ENCODE data around the gene MYL12A.
"Not testable (repeated sequence)": the region's sequence is repeated elsewhere in the genome, so short reads cannot be mapped to it uniquely, and the experiment has no call there.

MYL12A gene

GRCh38 chr18:3247240-3248061 is at the start of gene MYL12A:
MYL12A (plus strand) TSS chr18:3247801; CDS start chr18:3253248, 5,447 bp downstream.
- in situ Hi-C loops (cut with MboI; ENCODE audit: low pct_unique_long_range_greater_than_20kb, low sequenced_read_pairs, unreplicated experiment), result loop anchor here (10.0 kb wide), 3 partner anchors 93 to 313 kb away; no protein-coding TSS in a partner anchor

DNA sequence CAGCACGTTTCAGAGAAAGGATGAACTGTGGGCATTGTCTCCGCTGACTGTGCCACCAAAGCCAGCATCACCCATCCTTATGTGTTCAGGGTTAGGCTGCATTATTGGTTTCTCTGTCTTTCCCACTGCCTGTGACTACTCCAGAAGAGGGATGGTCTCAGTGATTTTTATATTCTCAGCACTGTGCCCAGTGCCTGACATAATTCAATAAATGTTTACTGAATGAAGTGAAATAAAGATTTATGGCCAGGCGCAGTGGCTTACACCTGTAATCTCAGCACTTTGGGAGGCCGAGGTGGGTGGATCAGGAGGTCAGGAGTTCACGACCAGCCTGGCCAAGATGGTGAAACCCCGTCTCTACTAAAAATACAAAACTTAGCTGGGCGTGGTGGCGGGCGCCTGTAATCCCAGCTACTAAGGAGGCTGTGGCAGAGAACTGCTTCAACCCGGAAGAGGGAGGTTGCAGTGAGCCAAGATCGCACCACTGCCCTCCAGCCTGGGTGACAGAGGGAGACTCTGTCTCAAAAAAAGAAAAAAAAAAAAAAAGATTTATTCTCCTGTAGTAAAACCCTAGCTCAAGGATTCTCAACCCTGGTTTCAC is 49.2 kb upstream of the MYL12A start:
- DNase-seq (ENCODE audit: low spot score); in situ Hi-C loops (cut with MboI; ENCODE audit: low pct_unique_long_range_greater_than_20kb, low sequenced_read_pairs, unreplicated experiment): not testable (repeated sequence)

More at GRCh38 chr18:3247240-3248061, at the start of gene MYL12A:
- TF ChIP-seq, protein P1, sequence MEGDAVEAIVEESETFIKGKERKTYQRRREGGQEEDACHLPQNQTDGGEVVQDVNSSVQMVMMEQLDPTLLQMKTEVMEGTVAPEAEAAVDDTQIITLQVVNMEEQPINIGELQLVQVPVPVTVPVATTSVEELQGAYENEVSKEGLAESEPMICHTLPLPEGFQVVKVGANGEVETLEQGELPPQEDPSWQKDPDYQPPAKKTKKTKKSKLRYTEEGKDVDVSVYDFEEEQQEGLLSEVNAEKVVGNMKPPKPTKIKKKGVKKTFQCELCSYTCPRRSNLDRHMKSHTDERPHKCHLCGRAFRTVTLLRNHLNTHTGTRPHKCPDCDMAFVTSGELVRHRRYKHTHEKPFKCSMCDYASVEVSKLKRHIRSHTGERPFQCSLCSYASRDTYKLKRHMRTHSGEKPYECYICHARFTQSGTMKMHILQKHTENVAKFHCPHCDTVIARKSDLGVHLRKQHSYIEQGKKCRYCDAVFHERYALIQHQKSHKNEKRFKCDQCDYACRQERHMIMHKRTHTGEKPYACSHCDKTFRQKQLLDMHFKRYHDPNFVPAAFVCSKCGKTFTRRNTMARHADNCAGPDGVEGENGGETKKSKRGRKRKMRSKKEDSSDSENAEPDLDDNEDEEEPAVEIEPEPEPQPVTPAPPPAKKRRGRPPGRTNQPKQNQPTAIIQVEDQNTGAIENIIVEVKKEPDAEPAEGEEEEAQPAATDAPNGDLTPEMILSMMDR (IDR thresholded peaks at IDR 0.05; ENCODE audit: extremely low read depth, insufficient read depth, missing control alignments), result no peak
- peak; percentile 92 for DNase-seq (ENCODE audit: low spot score)

DNA sequence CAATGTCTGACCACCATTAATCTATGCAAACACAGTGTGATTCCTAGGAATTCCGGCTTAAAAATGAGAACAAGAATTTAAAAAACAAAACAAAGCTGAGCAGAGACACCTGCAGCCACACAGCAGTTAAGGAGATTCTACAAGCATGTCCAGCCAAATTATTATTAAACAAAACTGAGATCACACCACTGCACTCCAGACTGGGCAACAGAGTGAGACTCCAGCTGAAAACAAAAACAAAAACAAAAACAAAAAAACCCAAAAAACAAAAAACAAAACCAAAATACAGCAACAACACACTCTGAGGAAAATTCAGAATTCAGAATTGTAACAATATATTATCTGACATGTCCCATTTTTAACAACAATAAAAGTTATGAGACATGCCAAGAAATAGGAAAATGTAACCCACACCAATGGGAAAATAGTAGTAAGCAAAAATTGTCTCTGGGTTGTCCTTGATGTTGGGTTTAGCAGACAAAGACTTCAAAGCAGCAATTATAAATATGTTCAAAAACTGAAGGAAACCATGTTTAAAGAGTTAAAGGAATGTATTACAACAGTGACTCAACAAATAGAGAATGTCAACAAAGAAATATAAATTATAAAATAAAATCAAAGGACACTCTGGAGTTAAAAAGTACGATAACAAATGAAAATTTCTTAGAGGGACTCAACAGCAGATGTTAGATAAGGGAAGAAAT is 47.5 kb upstream of the MYL12A start:
- TF ChIP-seq, protein P1 (IDR thresholded peaks at IDR 0.05; ENCODE audit: extremely low read depth, insufficient read depth, missing control alignments), result no peak
- in situ Hi-C loops (cut with MboI; ENCODE audit: low pct_unique_long_range_greater_than_20kb, low sequenced_read_pairs, unreplicated experiment), result no loop called here
- no peak for DNase-seq (ENCODE audit: low spot score)

DNA sequence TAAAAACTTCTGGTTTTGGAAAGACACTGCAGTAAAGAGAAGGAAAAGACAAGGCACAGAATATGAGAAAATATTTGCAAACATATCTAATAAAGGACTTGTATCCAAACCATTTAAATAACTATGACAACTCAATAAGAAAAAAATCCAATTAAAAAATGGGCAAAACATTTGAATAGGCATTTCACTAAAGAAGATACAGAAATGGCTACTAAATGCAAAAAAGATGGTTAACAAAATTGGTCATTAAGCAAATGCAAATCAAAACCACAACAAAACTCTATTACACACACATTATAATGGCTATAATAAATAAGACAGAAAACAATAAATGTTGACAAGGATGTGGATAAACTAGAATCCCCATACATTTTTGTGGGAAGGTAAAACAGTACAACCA is 42.4 kb upstream of the MYL12A start:
- TF ChIP-seq, protein P1 (IDR thresholded peaks at IDR 0.05; ENCODE audit: extremely low read depth, insufficient read depth, missing control alignments), result no peak
- in situ Hi-C loops (cut with MboI; ENCODE audit: low pct_unique_long_range_greater_than_20kb, low sequenced_read_pairs, unreplicated experiment), result no loop called here
- DNase-seq (ENCODE audit: low spot score), result no peak

DNA sequence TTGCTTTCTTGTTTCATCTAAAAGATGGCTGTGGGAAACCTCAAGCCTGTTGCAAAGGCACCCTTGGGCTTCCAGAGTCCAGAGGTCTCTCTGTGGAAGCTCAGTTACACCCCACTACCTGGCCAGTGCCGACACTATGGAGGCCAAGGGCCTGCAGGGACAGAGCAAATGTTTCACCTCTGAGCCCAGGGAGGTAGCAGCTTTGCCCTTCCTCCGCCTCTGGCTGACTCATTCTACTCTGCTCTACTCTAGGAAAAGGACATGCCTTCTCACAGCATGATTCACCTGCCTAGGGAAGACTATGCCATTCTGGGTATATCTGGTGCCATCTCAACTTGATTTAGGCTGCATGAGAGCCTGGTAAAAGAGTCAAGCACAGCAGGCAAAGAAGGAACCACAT is 40.0 kb upstream of the MYL12A start:
- TF ChIP-seq, protein P1 (IDR thresholded peaks at IDR 0.05; ENCODE audit: extremely low read depth, insufficient read depth, missing control alignments), result no peak
- in situ Hi-C loops (cut with MboI; ENCODE audit: low pct_unique_long_range_greater_than_20kb, low sequenced_read_pairs, unreplicated experiment), result no loop called here
- DNase-seq (ENCODE audit: low spot score), result no peak

DNA sequence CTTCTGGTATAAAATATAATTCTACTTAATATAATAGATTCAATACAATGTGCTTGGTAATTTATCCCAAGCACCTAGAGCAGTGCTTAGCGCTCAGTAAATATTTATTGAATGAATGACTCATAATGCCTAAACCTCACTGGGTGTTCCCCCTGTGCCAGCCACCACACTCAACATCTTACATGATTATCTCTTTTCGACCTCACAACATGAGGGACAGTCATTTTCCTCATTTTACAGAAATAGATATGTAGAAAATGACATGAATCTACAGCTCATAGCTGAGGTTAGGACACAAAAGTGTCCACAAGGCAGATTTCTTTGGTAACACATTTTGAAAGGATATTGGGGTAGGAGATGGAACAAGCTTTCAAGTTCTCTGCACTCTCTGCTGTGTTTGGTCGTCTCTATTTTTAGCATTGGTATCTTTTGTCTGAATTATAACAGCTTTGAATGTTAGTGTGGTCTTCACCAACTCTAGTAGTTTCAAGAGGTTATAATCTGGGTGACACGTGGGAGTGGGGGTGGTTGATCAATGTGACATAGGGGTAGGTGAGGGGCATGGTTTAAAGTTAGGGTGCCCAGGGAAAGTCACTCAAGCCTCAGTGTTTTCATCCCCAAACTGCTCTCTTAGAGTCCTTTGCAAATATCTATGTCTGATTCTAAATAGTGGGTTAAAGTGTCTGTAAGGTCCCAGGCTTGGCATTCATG is 37.6 kb upstream of the MYL12A start:
- in situ Hi-C loops (cut with MboI; ENCODE audit: low pct_unique_long_range_greater_than_20kb, low sequenced_read_pairs, unreplicated experiment), result no loop called here
- peak; percentile 27 for DNase-seq (ENCODE audit: low spot score)
- TF ChIP-seq, protein P1 (IDR thresholded peaks at IDR 0.05; ENCODE audit: extremely low read depth, insufficient read depth, missing control alignments), result no peak
